OCI-LY7 (cell line): Measurements from ENCODE around the gene XRCC6. TPM values are rescaled to one million over a fixed set of nuclear protein-coding genes. Genes with fewer than 3 reads are reported as not detected.

Experiments
- BruUV-seq: library from RNA; stranded (reverse); fragments of 400-500 nt; replicated peaks from 2 replicates; lab custom pipeline; 2021; lab: Mats Ljungman, UMichigan
- CTCF ChIA-PET: fragments of 300-600 bp; sonication (Branson Sonifier 250); formaldehyde crosslinking; loops from one replicate; lab custom pipeline; 2022; ENCODE audit warnings: antibody characterized with exemption; ENCODE audit not compliant: unreplicated experiment; lab: Charles Lee
- POLR2A ChIA-PET: fragments of 300-600 bp; sonication (Branson Sonifier 250); formaldehyde crosslinking; loops from one replicate; lab custom pipeline; 2022; ENCODE audit warnings: antibody characterized with exemption; lab: Charles Lee
- DNase-seq: peaks from one replicate; pipeline ENCODE4 v3.0.0-alpha.2; 2015; ENCODE audit warnings: low spot score
- H2AFZ ChIP-seq: fragments of 200-600 bp; sonication (generic), shearing (Covaris generic); 2 replicates; pipeline ENCODE4 v1.6.1; 2014; ENCODE audit warnings: mild to moderate bottlenecking, antibody characterized with exemption, low read length, moderate library complexity
- H3K27ac ChIP-seq: fragments of 200-600 bp; sonication (generic); 2 replicates; pipeline ENCODE4 v1.5.1; 2014; ENCODE audit warnings: mixed run types, low read depth, mild to moderate bottlenecking, moderate library complexity, low read length, inconsistent platforms; ENCODE audit not compliant: poor library complexity, severe bottlenecking
- H3K36me3 ChIP-seq: fragments of 200-600 bp; sonication (generic); 2 replicates; pipeline ENCODE4 v1.6.1; 2014; ENCODE audit warnings: mild to moderate bottlenecking, antibody characterized with exemption, low read length, moderate library complexity, mixed read lengths; ENCODE audit not compliant: insufficient read depth
- H3K4me1 ChIP-seq: fragments of 200-600 bp; sonication (generic); 2 replicates; pipeline ENCODE4 v1.5.1; 2014; ENCODE audit warnings: mild to moderate bottlenecking, low read length; ENCODE audit not compliant: insufficient read depth, poor library complexity, severe bottlenecking
- H3K4me2 ChIP-seq: fragments of 200-600 bp; sonication (generic); 2 replicates; pipeline ENCODE4 v1.6.1; 2014; ENCODE audit warnings: mild to moderate bottlenecking, low read length
- H3K4me3 ChIP-seq: fragments of 200-600 bp; sonication (generic); 2 replicates; pipeline ENCODE4 v1.5.1; 2014; ENCODE audit warnings: mild to moderate bottlenecking, low read depth, low read length; ENCODE audit not compliant: poor library complexity, severe bottlenecking
- H3K79me2 ChIP-seq: fragments of 200-600 bp; sonication (generic); 2 replicates; pipeline ENCODE4 v1.6.1; 2016; ENCODE audit warnings: low read depth, mild to moderate bottlenecking, low read length, moderate library complexity, mixed read lengths; ENCODE audit not compliant: insufficient read depth
- H3K9me2 ChIP-seq: fragments of 200-600 bp; sonication (generic); 2 replicates; pipeline ENCODE4 v1.6.1; 2016; ENCODE audit warnings: mild to moderate bottlenecking, low read length, mixed read lengths; ENCODE audit not compliant: insufficient read depth
- H3K9me3 ChIP-seq: fragments of 200-600 bp; sonication (generic); 2 replicates; pipeline ENCODE4 v1.6.1; 2014; ENCODE audit warnings: mild to moderate bottlenecking, mixed run types, low read length, mixed read lengths
- H4K20me1 ChIP-seq: fragments of 200-600 bp; sonication (generic); 2 replicates; pipeline ENCODE4 v1.6.1; 2014; ENCODE audit warnings: mild to moderate bottlenecking, antibody characterized with exemption, low read length, moderate library complexity, mixed read lengths; ENCODE audit not compliant: insufficient read depth
- EZH2phosphoT487 ChIP-seq: fragments of 200-600 bp; sonication (generic); IDR thresholded peaks from 2 replicates; pipeline ENCODE4 v1.6.1; 2018; ENCODE audit warnings: low read depth, borderline replicate concordance, mild to moderate bottlenecking, mixed run types, antibody characterized with exemption, low read length, moderate library complexity, mixed read lengths
- intact Hi-C: fragments of 100-400 bp; cut with micrococcal nuclease; formaldehyde crosslinking; loops from one replicate; pipeline ENCODE4 v1.10.0; 2022; ENCODE audit not compliant: unreplicated experiment
- total RNA-seq, 2 experiments: library from RNA; depleted of rRNA in 1 of 2; stranded (reverse); fragments of >200 nt in 1 of 2; shearing (Covaris generic) in 1 of 2; gene quantifications; 2 replicates each; pipeline ENCODE4 v1.2.3, GENCODE V29; 2014 to 2022
- TF ChIP-seq, protein P1 (sequence below): fragments of 200-600 bp; sonication (generic); conservative IDR thresholded peaks from 2 replicates; pipeline ENCODE4 v1.5.1; 2014; ENCODE audit warnings: mild to moderate bottlenecking, antibody characterized with exemption, low read length, moderate library complexity, mixed read lengths

Gene XRCC6
- total RNA-seq, 2 experiments from 2014 or later, result 378 to 426 TPM

DNA sequence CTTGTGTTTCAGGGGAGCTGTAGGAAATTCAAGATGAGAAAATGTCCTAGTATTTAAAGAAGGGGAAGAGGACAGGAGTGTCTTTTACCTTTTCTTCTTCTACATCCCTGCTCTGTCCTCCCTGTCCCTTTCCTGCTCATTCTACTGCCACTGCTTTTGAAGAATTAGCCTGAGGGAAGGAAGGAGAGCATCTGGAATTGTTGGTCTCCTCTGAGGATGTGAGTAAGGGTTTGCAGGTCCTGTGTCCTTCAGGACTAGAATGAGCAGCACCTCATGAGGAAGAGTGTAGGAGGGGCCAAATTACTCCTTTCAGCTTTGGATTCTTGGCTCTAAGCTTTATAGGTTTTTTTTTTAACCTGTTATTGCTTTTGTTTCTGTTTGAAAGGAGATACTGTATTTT lies 43.4 kb downstream of the XRCC6 start:
- Histone ChIP-seq H3K79me2 (no peaks in the 10 kb centered on the region), H3K4me3 (no peak overlapping the region), H4K20me1 (no peaks in the 10 kb centered on the region), H3K4me1 (peaks cover 16% of the 10 kb centered on the region), H3K4me2 (no peak overlapping the region), H3K9me3 (no peaks in the 10 kb centered on the region), H3K27ac (no peak overlapping the region), H3K36me3 (peaks cover 68% of the 10 kb centered on the region), H3K9me2 (no peaks in the 10 kb centered on the region), H2AFZ (no peak overlapping the region)
- no peak for DNase-seq
- no TSS peak for BruUV-seq
- POLR2A ChIA-PET, result no interaction called here
- intact Hi-C loops, result no loop called here
- CTCF ChIA-PET, result no interaction called here
- TF ChIP-seq, protein P1, sequence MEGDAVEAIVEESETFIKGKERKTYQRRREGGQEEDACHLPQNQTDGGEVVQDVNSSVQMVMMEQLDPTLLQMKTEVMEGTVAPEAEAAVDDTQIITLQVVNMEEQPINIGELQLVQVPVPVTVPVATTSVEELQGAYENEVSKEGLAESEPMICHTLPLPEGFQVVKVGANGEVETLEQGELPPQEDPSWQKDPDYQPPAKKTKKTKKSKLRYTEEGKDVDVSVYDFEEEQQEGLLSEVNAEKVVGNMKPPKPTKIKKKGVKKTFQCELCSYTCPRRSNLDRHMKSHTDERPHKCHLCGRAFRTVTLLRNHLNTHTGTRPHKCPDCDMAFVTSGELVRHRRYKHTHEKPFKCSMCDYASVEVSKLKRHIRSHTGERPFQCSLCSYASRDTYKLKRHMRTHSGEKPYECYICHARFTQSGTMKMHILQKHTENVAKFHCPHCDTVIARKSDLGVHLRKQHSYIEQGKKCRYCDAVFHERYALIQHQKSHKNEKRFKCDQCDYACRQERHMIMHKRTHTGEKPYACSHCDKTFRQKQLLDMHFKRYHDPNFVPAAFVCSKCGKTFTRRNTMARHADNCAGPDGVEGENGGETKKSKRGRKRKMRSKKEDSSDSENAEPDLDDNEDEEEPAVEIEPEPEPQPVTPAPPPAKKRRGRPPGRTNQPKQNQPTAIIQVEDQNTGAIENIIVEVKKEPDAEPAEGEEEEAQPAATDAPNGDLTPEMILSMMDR, result no peak
- TF ChIP-seq EZH2phosphoT487, result no peak

DNA sequence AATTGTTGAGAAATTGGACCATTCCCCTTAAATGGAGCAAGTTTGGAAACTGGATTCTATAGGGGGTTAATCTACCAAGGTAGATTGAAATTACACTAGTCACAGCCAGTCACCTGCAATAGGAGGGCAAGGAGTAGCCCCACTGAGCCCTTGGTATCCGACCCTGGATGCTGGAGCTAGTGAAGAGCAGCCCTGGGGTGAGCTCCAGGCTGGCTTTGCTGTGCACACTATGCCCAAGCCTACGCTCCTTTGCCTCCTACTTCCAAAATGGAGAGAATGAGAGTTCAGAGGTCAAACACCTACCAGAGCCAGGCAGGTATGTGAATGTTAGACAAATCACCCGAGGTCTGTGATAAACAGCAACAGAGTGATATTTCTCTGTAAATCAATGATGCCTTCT lies 43.9 kb downstream of the XRCC6 start:
- intact Hi-C loops, result loop anchor here (5.0 kb wide), 1 partner anchor 43 kb away; the partner anchor contains the start of genes DESI1 and XRCC6
- no peak for DNase-seq

More for the DNA sequence above, 43.9 kb downstream of the XRCC6 start:
- Histone ChIP-seq H3K79me2 (no peaks in the 10 kb centered on the region), H3K4me3 (no peak overlapping the region), H3K36me3 (peaks cover 63% of the 10 kb centered on the region), H3K27ac (no peak overlapping the region), H3K4me1 (peaks cover 16% of the 10 kb centered on the region), H2AFZ (no peak overlapping the region), H3K4me2 (no peak overlapping the region), H4K20me1 (no peaks in the 10 kb centered on the region), H3K9me3 (no peaks in the 10 kb centered on the region), H3K9me2 (no peaks in the 10 kb centered on the region)
- ChIA-PET POLR2A (no interaction called here), CTCF (no interaction called here)
- BruUV-seq, result no TSS peak
- TF ChIP-seq, protein P1, result no peak
